ENCODE data around the gene AGMO.

Gene AGMO

DNA sequence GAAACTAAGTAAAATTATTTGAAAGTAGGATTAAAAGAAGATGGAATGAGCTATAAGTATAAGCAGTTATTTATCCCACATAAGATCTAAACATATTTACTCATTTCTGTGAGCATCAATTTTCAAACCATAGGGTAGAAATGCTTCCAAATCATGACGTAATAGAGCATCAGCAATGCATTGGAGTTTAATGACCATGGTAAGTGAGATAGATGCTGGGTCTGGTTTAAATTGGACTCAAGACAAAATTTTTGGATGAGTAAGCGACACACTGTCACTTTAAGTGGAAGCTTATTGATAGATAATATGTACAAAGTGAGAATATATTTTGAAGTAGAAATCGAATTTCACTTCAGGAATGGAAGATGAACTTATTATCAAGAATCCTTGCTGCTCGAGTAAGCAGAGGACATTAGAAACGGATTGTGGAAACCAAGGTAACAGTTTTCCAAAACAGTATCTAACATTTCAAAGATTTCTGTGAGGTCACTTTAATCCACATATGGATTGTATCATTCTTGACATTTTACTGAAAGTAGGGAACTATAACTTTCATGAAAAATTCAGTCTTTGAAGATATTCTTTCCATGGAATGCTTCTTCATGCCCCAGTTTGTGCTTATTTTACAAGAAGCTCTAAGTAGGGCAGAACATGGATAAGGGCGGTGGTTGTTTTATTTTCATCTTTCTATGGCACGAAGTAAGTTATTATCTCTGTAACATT lies 85.8 kb downstream of the AGMO start:
- H3K27ac ChIP-seq: no peak overlapping the region
- TF ChIP-seq, protein P1, sequence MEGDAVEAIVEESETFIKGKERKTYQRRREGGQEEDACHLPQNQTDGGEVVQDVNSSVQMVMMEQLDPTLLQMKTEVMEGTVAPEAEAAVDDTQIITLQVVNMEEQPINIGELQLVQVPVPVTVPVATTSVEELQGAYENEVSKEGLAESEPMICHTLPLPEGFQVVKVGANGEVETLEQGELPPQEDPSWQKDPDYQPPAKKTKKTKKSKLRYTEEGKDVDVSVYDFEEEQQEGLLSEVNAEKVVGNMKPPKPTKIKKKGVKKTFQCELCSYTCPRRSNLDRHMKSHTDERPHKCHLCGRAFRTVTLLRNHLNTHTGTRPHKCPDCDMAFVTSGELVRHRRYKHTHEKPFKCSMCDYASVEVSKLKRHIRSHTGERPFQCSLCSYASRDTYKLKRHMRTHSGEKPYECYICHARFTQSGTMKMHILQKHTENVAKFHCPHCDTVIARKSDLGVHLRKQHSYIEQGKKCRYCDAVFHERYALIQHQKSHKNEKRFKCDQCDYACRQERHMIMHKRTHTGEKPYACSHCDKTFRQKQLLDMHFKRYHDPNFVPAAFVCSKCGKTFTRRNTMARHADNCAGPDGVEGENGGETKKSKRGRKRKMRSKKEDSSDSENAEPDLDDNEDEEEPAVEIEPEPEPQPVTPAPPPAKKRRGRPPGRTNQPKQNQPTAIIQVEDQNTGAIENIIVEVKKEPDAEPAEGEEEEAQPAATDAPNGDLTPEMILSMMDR (conservative IDR thresholded peaks at IDR 0.05): no peak

DNA sequence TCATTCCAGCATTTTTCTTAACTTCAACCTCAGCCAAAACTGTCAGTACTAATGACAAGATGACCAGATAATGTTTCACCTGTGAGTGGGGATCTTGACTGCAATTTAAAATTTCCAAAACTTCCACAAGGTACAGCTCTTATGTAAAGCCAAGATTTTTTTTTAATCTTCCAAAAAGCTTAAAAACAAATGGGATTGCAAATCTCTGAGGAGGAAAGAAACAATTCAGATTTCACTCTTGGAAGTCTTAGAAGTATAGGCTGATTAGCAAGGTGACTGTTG lies 90.2 kb downstream of the AGMO start:
- H3K27ac ChIP-seq: no peak overlapping the region
- TF ChIP-seq, protein P1 (conservative IDR thresholded peaks at IDR 0.05): no peak

DNA sequence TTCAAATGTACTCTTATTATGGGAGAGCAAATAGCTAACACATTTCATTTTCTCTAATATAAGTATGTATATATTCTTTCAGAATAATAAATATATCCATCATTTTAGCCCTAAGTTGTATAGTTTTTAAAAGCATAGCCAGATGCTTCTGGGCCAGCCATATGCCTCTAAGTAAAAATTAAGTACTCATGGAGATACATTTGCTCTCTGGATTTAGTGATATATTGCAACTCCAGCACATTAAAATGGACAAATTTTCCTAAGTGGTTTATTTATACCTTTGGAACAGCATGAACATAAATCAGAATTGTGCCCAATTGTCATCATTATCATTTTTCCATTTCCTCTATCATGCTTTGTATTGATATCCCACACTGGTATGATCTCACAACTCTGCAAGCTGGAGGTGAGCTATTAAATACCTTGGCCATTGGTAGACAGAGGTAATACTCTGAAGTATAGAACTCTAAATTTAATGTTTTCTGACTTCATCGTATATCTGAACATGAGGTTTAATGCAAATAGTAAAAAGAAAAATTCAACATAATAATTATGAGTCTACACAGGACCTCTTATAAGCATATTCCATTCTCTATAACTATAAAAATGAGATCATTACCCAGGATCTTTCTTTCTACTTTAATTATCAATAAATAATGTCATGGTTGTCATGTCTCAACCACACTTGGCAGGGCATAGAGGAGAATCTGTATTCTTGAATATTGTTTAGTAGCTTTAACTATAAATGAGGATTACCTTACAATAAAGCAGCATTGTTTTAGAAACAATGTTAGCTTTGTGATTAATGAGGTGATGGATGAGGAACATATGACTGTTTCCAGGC lies 90.8 kb downstream of the AGMO start:
- TF ChIP-seq, protein P1 (conservative IDR thresholded peaks at IDR 0.05): no peak
- no peak overlapping the region for H3K27ac ChIP-seq

DNA sequence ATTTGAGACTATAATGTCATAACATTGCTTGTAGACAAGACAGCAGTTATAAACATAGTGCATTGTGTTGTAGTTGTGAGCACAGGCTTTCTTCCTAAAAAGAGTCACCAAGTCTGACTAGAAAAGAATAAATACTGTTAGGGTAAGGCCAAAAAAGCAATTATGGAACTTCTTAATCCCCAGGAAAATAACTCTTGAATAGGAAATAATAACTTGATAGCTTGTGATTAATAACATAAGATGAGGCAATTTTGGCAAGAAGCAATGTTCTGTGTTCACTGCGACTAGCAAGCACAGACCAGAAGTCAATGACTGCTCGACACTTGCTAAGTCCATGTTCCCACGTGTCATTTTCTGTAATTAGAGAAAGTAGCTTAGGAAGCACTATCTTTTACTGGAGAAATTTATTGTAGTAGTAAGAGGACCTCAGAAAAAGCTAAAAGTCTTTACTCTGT lies 97.1 kb downstream of the AGMO start:
- no peak overlapping the region for H3K27ac ChIP-seq
- TF ChIP-seq, protein P1 (conservative IDR thresholded peaks at IDR 0.05): no peak

DNA sequence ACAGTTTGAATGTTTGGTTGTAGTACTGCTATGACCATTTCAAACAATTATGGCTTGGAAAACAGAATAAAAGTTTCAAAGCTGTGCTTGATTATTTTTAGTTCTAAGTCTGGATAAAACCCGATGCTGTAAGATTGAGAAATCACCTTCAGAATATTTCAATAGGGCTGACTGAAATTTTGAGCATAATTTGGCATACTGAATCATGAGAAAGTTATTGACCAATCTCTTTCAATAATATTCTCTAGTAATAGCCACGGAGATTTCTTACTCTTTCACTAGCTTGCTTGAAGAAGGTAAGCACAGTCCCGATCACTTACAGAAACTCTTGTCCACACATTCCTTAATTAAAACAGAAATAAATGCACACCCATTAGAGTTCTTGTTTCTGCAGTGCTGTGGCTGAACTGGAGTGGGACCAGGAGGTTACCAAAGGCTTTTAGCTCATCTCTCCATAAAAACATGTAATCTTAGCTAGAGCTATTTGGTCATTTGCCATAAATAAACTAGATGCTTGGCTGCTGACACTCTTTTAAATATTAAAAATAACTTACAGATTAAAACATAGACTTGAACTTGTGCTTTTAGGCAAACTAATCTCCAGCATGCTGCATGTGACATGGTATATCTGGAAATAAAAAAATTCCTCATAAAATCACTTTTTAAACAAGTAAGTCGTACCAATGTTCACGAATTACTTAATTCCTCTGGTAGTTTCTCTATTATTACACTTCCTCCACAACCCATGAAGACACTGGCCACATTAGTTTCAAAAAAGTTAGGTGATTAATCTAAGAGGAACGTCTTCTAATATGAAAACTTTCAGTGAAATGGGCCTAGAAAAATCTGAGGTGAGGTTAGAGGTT lies 97.8 kb downstream of the AGMO start:
- no peak overlapping the region for H3K27ac ChIP-seq
- TF ChIP-seq, protein P1 (conservative IDR thresholded peaks at IDR 0.05): no peak

DNA sequence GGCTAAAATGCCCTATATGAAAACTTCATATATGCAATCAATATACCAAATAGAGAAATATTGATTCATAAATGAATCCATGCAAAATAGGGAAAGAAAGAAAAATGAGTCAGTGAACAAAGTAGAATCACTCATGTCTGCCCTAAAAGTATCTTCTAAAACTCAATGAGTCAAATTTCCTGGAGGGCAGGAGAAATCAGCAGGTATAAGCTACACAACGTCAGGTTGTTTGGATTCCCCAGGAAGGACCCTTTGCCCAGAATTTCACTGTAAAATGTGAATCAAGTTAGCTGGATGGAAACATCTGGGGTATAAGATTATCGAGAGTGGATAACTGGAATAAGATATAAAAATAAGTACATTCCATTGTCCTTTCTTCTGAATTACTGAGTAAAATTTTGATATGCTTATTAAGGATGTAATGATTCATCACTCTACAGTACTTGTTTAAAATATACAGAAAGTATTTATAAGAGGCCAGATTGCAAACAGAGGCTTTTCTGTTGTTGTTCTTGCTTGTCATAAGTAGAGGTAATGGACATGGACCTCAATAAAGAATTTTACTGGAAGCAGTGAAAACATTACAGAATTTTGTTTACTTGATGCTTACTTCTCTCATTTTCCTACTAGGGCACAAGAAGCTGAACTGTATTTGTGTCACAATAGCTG lies 99.0 kb downstream of the AGMO start:
- TF ChIP-seq, protein P1 (conservative IDR thresholded peaks at IDR 0.05): no peak
- no peak overlapping the region for H3K27ac ChIP-seq

Data from VCaP (cell line).